GM21825 (cell line): ENCODE results near the gene CHCHD5.

ENCODE experiments used
- ATAC-seq: cut with Tn5 transposase; IDR thresholded peaks from one replicate; pipeline ENCODE4 v1.9.1; 2021; ENCODE audit warnings: mild to moderate bottlenecking, moderate library complexity; ENCODE audit not compliant: unreplicated experiment

CHCHD5 gene

DNA sequence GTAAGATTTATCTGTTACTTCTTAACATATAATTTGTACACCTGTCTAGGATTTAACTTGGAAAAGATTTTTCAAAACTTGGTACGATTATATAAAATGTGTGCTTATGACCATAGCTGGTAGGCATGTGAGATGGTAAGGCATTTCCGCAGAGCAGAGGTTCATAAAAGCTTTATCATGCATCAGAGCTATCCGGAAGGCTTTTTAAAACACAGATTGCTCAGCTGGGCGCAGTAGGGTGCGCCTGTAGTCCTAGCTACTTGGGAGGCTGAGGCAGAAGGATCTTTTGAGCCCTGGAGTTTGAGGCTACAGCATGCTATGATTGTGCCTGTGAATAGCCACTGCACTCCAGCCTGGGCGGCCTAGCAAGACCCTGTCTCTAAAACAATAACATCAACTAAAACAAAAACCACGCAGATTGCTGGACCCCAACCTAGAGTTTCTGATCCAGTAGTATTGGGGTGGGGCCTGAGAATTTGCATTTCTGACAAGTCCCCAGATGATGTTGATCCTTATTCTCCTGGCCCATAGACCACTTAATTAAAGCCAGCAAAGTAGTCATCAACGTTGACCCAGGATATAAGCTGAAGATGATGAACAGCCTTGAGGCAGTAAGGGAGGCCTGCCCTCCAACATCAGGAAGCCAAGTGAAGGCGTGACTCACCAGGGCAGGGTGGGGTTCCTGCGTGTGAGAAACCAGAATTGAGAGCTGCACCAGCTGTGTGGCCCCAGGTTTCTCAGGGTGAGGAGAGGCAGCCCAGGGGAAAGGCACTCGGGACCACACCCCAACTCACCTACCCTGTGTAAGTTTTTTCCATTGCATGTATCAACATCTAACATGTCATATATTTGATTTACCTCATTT lies 39.7 kb downstream of the CHCHD5 start:
- peak; percentile 73 for ATAC-seq

DNA sequence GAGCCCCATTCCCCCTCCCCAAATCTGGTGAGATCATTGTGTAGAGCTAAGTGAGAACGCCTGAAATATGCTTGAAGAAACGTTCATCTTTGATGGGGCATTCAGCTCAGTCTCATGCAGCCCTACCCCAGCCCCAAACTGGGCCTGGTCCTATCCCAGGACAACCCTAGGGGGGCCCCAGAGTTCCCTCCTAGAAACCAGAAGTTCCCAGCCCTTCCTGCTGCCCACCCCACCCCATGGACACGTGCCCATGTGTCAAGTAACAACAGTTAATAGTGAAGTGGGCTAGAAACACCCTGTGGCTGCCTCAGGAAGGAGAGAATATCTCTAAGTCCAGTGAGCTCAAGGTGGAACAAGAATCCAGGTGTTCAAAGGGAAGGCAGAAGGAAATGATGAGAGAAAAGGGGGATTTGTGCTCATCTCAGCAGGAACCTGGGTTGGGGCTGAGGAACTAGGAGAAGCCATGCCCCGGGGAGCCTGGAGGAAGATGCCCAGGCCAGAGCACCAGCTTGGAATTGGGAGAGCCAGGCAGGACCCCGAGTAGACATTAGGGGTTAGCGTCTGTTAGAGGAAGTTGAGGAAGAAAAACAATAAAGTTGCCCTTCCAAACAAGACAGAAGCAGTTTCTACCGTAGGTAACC lies 41.2 kb downstream of the CHCHD5 start:
- ATAC-seq = no peak

DNA sequence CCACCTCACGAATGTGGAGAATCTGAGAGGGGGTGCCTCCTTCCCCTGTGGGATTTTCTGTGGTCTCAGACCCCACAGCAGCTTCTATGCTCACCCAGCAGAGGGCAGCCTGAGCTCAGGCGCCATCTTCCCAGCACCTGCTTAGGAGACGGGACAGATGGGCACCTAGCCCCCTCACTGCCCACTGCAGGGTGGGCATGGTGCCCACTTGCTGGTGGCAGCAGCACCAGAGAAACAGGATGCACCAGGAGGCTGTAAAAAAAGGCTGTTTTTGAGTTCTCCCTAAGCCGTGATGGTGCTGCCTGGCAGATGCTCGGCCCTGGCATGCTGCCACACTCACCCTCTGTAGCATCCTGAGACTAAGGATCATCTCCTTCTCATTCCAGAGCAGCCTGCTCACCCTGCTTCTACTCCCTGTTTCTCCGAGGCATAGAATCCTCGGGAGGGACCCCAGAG lies 42.2 kb downstream of the CHCHD5 start:
- ATAC-seq = no peak

DNA sequence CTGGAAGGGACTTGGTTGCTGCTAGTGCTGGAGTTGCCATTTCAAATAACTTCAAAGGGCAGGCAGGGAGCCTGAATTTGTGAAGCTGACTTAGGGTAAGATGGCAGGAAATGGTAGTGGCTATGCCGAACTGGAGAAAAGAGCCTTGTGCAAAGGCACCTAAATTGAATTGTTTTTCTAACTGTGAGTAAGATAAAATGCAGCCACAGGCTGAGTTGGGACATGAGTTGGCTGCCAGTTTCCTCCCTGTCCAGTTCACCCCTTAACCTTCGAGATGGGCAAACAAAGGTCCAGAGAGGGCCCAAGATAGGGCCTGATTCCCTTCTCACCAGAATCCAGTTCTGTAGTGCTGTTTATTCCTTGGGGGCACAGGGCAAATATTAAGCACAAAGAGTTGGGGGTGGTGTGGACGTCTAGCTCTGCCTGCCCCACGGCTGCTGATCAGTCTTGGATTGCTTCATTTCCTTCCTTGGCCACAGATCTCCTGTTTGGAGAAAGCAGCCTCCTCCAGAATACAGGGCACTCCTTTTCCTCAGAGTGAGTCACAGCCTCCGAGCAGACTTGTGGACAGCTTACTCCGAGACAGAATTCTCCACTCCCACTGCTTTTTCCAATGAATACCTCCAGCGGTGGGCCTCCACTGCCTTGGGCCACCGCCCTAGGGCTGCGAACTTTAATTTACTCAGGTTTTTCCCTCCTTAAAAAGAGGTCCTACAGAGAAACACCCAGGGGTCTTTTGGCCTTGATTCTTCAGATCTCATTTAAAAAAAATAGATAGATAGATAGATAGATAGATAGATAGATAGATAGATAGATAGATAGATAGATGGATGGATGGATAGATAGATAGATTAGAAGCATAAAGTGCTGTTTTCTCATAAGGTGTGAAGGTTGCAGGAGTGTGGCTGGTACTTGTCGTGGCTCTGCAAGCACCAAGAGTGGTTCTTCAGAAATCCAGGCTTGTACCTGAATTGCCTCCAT lies 42.9 kb downstream of the CHCHD5 start:
- no peak for ATAC-seq

DNA sequence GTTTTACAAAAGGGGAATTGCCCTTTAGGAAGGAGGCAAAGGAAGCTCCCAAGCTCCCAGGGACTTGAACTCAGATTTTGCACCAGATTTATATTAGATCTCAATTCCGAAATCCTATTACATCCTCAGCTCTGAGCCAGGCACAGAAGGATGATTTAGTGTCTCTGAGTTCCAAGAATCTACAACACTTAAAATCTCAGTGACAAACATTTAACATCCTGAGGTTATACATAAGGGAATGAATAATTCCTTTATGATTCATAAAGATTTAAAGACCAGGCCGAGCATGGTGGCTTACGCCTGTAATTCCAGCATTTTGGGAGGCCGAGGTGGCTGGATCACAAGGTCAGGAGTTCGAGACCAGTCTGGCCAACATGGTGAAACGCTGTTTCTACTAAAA lies 44.8 kb downstream of the CHCHD5 start:
- no peak for ATAC-seq

DNA sequence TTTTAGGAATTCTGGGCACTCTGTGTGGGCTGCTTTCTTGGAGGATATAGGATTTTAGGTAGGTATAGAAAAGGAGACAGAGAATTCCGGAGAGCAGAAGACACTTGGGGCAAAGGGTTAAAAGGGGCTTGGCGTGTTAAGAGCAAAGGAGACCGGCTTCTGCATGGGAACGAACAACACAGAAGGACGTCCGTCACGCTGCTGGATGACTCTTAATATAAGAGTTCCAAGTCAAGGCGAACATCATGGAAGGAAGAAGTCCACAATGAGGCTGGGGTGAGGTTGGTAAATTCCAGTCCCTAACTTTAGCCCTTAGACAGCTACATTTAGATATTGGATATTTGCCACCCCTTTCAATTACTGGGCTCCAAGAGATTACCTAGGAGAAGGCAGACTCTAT lies 45.4 kb downstream of the CHCHD5 start:
- ATAC-seq = no peak

DNA sequence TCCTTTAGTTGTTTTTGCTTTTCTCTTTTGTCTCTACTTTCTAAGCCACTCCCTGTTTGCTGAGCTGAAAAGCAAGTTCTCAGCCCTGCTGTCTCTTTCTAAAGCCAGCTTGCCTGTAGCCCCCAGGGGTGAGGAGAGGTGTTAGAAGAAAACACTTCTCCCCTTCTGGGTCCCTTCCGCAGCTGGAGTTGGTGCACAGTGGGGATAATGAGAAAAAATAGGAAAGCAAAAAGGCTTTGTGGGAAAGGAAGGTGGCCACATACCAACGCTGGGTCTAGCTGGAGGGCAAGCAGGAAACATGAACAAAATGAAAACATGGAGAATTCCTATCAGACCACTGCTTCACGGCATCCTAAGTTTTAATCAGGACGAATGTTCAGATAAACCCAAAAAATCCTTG lies 45.9 kb downstream of the CHCHD5 start:
- ATAC-seq = no peak

DNA sequence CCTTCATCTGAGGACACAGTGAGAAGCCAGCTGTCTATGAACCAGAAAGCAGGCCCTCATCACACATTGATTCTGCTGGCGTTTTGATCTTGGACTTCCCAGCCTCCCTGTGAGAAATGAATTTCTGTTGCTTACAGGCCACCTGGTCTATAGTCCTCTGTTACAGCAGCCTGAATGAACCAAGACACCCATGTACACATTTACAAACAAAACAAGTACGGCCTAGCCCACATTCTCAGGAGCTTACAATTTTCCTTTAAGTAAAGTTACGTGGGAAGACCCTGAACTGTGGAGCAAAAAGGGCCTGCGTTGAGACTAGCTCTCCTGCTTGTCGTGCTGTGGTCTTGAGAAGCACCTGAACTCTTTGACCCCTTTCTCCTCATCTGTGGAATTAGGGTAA lies 49.3 kb downstream of the CHCHD5 start:
- no peak for ATAC-seq

DNA sequence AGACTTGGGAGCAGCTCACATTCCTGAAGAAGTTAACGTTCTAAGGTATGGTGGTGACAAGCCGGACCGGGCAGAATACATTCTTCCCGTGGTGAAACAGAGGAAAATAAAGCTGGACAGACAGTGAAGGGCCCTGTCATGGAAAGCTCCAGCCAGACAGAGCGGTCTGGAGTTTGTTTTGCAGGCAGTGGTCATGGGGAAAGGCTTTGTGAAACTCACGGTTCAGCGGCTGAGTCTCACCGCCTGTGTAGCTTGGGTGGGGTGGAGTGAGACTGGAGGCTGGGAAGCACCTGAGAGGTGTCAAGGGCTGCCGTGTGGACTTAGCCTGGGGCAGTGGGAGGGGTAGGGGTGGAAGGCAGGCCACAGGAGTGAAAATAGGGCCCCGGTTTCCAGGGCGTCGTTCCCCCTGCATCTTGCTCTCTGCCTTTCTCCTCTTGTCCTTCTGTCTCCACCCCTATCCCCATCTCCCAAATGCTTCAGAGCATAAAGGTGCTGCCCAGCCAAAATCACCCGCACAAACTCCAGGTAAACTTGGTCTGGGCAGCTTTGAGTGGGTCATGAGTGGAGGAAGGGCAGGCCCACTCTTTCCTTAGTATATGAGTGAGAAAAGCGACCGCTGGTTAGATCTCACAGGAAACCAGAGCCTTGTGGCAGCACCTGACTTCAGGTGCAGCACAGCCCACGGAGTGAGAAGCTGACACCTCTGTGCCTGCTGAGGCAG lies 49.9 kb downstream of the CHCHD5 start:
- ATAC-seq = no peak

DNA sequence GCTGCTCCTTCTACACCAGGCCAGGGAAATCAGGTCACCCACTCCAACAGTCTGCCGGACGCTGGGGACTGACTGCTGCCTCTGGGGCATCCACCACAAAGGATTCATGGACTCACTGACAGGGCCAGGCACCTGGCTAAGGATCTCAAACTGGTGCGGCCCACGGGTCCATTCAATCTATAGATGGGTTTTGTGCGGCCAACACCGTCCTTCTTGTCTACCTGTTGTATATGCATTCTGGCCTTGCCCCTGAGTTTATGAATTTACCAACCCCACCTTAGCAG lies 50.4 kb downstream of the CHCHD5 start:
- no peak for ATAC-seq

DNA sequence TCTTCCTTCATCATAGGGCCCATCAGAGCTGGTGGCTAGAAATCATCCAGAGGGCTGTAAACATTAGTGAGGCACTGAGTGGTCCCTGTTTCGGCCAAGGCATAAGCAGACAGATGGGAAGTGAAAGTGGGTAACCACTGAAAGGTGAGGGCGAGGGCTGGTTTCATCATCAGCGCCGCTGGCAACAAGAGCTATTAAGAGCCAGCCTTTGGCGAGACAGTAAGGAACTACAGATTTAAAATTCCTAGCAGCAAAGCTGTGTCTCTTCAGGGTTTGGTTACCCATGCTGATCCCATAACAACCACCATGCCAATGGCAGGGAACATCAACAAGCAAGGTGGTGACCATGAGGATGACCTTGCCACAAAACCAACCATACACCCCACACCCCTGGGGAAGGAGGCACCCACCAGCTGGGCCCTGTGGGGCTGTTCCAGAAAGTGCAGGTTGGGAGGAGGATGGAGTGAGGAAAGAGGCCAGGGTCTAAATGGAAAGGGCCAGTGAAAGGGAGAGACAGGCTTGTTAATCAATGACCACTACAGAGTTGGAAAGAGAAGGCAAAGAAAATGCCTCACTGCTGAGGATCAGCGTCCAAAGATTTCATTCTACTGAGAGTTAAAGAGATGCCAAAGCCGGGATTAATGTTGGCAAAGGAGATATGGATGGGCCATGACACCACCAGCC lies 52.3 kb downstream of the CHCHD5 start:
- peak; percentile 86 for ATAC-seq

DNA sequence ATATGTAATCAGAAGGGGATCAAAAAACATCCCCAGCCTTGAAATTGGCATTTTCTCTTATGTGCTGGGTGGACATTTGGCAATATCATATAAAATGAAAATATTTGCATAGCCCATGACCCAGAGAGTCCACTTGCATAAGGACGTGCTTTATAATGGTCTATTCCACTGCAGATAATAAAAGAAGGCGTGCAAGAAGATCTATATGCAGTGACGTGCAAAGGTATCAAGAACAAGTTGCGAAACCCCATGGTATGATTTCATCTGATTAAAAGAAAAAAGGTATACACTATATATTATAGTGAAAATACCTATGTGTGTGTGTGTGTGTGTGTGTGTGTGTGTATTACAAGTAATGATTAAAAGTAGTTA lies 52.9 kb downstream of the CHCHD5 start:
- no peak for ATAC-seq
